A549 (cell line): ENCODE results near the gene MTG1. TPM values are rescaled to one million over a fixed set of nuclear protein-coding genes. Genes with fewer than 3 reads are reported as not detected.

Experiments used
- ATAC-seq, 2 experiments: fragments of 200-7000 bp in 1 of 2; fragments of >200 bp in 1 of 2; cut with Nextera tagmentation in 1 of 2; cut with Tn5 transposase in 1 of 2; 3 replicates each; pipeline versions ENCODE4 v1.8.0 to v1.9.1; 2018 to 2020; ENCODE audit warnings: mild to moderate bottlenecking in 1 of 2, moderate library complexity in 1 of 2
- CTCF ChIA-PET: fragments of 300-600 bp; sonication (Branson Sonifier 250); formaldehyde crosslinking; extraction: SDS; loops from one replicate; lab custom pipeline; 2021; ENCODE audit warnings: antibody characterized with exemption, inconsistent platforms; lab: Yijun Ruan, JAX
- POLR2A ChIA-PET: fragments of 350-600 bp; formaldehyde crosslinking; extraction: SDS; loops from one replicate; lab custom pipeline; 2021; ENCODE audit warnings: antibody characterized with exemption, inconsistent platforms; lab: Yijun Ruan, JAX
- DNase-seq, 2 experiments: peaks; one replicate each; pipeline versions ENCODE4 v3.0.0 to v3.0.0-alpha.2; 2011 to 2016; ENCODE audit warnings: low read depth in 1 of 2, low spot score in 1 of 2
- FAIRE-seq: peaks from 2 replicates; lab custom pipeline; 2011; peaks lifted over from hg19 to GRCh38; lab: Jason Lieb, UNC
- H3K27ac ChIP-seq, 2 experiments: fragments of >200 bp; sonication (Bioruptor Twin); formaldehyde crosslinking; 3 replicates each; pipeline ENCODE4 v1.5.1; 2016 to 2017
- H3K4me1 ChIP-seq: fragments of >200 bp; sonication (Bioruptor Twin); formaldehyde crosslinking; 3 replicates; pipeline ENCODE4 v1.6.1; 2016
- H3K4me2 ChIP-seq: fragments of >200 bp; sonication (Bioruptor Twin); formaldehyde crosslinking; 3 replicates; pipeline ENCODE4 v1.6.1; 2016
- H3K4me3 ChIP-seq: fragments of >200 bp; sonication (Bioruptor Twin); formaldehyde crosslinking; 3 replicates; pipeline ENCODE4 v1.5.1; 2016
- H3K9me3 ChIP-seq: fragments of >200 bp; sonication (Bioruptor Twin); formaldehyde crosslinking; 3 replicates; pipeline ENCODE4 v1.6.1; 2016
- CBX8 ChIP-seq: fragments of 200-600 bp; sonication (generic); IDR thresholded peaks from 2 replicates; pipeline ENCODE4 v1.6.1; 2016
- CHD2 ChIP-seq: fragments of 150-350 bp; IDR thresholded peaks from 2 replicates; pipeline ENCODE4 v1.6.1; 2014; ENCODE audit warnings: low read length; ENCODE audit not compliant: partially characterized antibody
- CHD4 ChIP-seq: fragments of 200-600 bp; sonication (generic); IDR thresholded peaks from 2 replicates; pipeline ENCODE4 v1.6.1; 2016; ENCODE audit warnings: antibody characterized with exemption, mild to moderate bottlenecking, borderline replicate concordance
- EHMT2 ChIP-seq: fragments of 200-600 bp; sonication (generic); IDR thresholded peaks from 2 replicates; pipeline ENCODE4 v1.6.1; 2016; ENCODE audit warnings: antibody characterized with exemption, low read depth, mild to moderate bottlenecking, moderate library complexity
- EP300 ChIP-seq, 2 experiments: fragments of >200 bp; sonication (Bioruptor Twin); formaldehyde crosslinking; IDR thresholded peaks; 2 replicates in 1 of 2; 3 replicates in 1 of 2; pipeline ENCODE4 v1.6.1; 2016 to 2017
- GATA3 ChIP-seq: IDR thresholded peaks from 2 replicates; pipeline ENCODE4 v1.6.1; 2012; ENCODE audit warnings: borderline replicate concordance
- HDAC2 ChIP-seq: fragments of 200-600 bp; sonication (generic); IDR thresholded peaks from 2 replicates; pipeline ENCODE4 v1.6.1; 2016
- HEYL ChIP-seq: fragments of 250-450 bp; sonication (Bioruptor Pico); IDR thresholded peaks from 2 replicates; pipeline ENCODE4 v1.8.0; 2021; ENCODE audit warnings: mild to moderate bottlenecking, moderate library complexity
- HOXA7 ChIP-seq: fragments of 250-450 bp; sonication (Bioruptor Pico); IDR thresholded peaks from 2 replicates; pipeline ENCODE4 v1.5.0; 2020; ENCODE audit warnings: mild to moderate bottlenecking, moderate library complexity
- HOXB13 ChIP-seq: fragments of 250-450 bp; sonication (Bioruptor Pico); IDR thresholded peaks from 2 replicates; pipeline ENCODE4 v1.5.0; 2020; ENCODE audit warnings: low read depth, mild to moderate bottlenecking, moderate library complexity
- JUNB ChIP-seq: fragments of >200 bp; sonication (Bioruptor Twin); formaldehyde crosslinking; IDR thresholded peaks from 2 replicates; pipeline ENCODE4 v1.6.1; 2016
- MAFK ChIP-seq: fragments of 450-650 bp; IDR thresholded peaks from 2 replicates; pipeline ENCODE4 v1.6.1; 2014; ENCODE audit not compliant: partially characterized antibody
- MYC ChIP-seq: IDR thresholded peaks from 2 replicates; pipeline ENCODE4 v1.6.1; 2012; ENCODE audit warnings: mild to moderate bottlenecking, inconsistent platforms, low read length, improper control_type of control experiment, borderline replicate concordance
- NFE2L2 ChIP-seq: fragments of 150-350 bp; conservative IDR thresholded peaks from 2 replicates; pipeline ENCODE4 v1.6.1; 2014; ENCODE audit warnings: low read length
- NR3C1 ChIP-seq: fragments of >200 bp; sonication (Bioruptor Twin); formaldehyde crosslinking; IDR thresholded peaks from 3 replicates; pipeline ENCODE4 v1.6.1; 2017
- POLR2AphosphoS2 ChIP-seq: conservative IDR thresholded peaks from 2 replicates; pipeline ENCODE4 v1.6.1; 2012; ENCODE audit warnings: low read length, improper control_type of control experiment, inconsistent platforms
- RAD21 ChIP-seq, 2 experiments: fragments of >200 bp in 1 of 2; sonication (Bioruptor Twin) in 1 of 2; formaldehyde crosslinking in 1 of 2; IDR thresholded peaks in 1 of 2; conservative IDR thresholded peaks in 1 of 2; 2 replicates in 1 of 2; 3 replicates in 1 of 2; pipeline ENCODE4 v1.6.1; 2012 to 2018; ENCODE audit warnings: inconsistent platforms in 1 of 2
- RCOR1 ChIP-seq: fragments of 150-350 bp; IDR thresholded peaks from 2 replicates; pipeline ENCODE4 v1.6.1; 2014; ENCODE audit warnings: antibody characterized with exemption, low read length, low read depth
- RFX5 ChIP-seq: fragments of 450-650 bp; IDR thresholded peaks from 2 replicates; pipeline ENCODE4 v1.7.1; 2014; ENCODE audit warnings: antibody characterized with exemption, mild to moderate bottlenecking, moderate library complexity
- RNF2 ChIP-seq: fragments of 200-600 bp; sonication (generic); IDR thresholded peaks from 2 replicates; pipeline ENCODE4 v1.6.1; 2016; ENCODE audit warnings: low read depth, mild to moderate bottlenecking, antibody characterized with exemption, moderate library complexity, borderline replicate concordance
- SMC3 ChIP-seq: fragments of >200 bp; sonication (Bioruptor Twin); formaldehyde crosslinking; IDR thresholded peaks from 3 replicates; pipeline ENCODE4 v1.6.1; 2018; ENCODE audit warnings: inconsistent platforms
- TFCP2L1 ChIP-seq: fragments of 250-450 bp; sonication (Bioruptor Pico); IDR thresholded peaks from 2 replicates; pipeline ENCODE4 v1.5.0; 2021; ENCODE audit warnings: mild to moderate bottlenecking
- TP53 ChIP-seq: fragments of 250-450 bp; sonication (Bioruptor Pico); IDR thresholded peaks from 2 replicates; pipeline ENCODE4 v1.5.0; 2021; ENCODE audit warnings: mild to moderate bottlenecking, moderate library complexity
- ZC3H11A ChIP-seq: fragments of 450-650 bp; IDR thresholded peaks from 2 replicates; pipeline ENCODE4 v1.6.1; 2014; ENCODE audit warnings: antibody characterized with exemption, mild to moderate bottlenecking
- ZFP36 ChIP-seq: fragments of 450-650 bp; IDR thresholded peaks from 2 replicates; pipeline ENCODE4 v1.6.1; 2014; ENCODE audit warnings: borderline replicate concordance; ENCODE audit not compliant: partially characterized antibody
- ZSCAN20 ChIP-seq: fragments of 250-450 bp; sonication (Bioruptor Pico); IDR thresholded peaks from 2 replicates; pipeline ENCODE4 v1.8.0; 2022; ENCODE audit warnings: mild to moderate bottlenecking, moderate library complexity
- WGBS: methylation state at CpG from one replicate; pipeline ENCODE4 v1.1.6; 2017; ENCODE audit errors: missing lambda C conversion rate; 5-methylcytosine and 5-hydroxymethylcytosine counted together
- polyA plus RNA-seq, 4 experiments: library from polyadenylated mRNA; depleted of rRNA in 3 of 4; stranded (reverse); fragments of >200 nt; fragmentation: RNase III in 1 of 4; extraction: RNeasy Plus Mini Kit Qiagen cat#74134 plus additional on column Dnase treatment in 1 of 4; gene quantifications; 2 replicates in 3 of 4; 3 replicates in 1 of 4; pipeline ENCODE4 v1.2.3, GENCODE V29; 2011 to 2017
- TF ChIP-seq, protein P1 (sequence below): fragments of >200 bp; sonication (Bioruptor Twin); formaldehyde crosslinking; IDR thresholded peaks from 2 replicates; pipeline ENCODE4 v1.6.1; 2016
- TF ChIP-seq, protein P2 (sequence below): fragments of 250-450 bp; sonication (Bioruptor Pico); IDR thresholded peaks from 2 replicates; pipeline ENCODE4 v1.5.0; 2020; ENCODE audit warnings: low read depth, mild to moderate bottlenecking, moderate library complexity
- TF ChIP-seq, protein P3 (sequence below): fragments of 450-650 bp; IDR thresholded peaks from 2 replicates; pipeline ENCODE4 v1.6.1; 2014; ENCODE audit warnings: antibody characterized with exemption

Gene MTG1
- polyA plus RNA-seq, 2 of the 4 experiments (the other 2 are of a cell fraction), result 60.3 to 67.2 TPM

DNA sequence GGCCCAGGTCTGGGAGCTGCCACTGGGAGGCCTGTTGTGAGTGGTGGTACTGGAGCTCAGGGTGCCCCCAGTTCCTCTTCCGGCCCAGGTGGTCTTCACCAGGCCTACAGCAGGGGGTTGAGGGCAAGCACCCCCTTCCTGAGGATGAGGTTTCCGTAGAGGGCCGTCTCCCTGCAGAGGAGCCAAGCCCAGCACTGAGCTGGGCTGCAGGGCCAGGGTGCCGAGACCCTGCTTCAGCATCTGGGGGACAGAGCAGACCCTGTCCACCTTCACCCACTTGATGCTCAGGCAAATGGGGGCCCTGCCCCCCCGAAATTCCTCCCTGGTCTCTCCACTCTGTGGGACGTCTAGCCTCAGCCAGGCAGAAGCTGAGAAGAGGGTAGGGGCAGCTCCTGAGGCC lies 38.7 kb upstream of the MTG1 start (continued):
- no peak for TF ChIP-seq POLR2AphosphoS2
- no peak for TF ChIP-seq HEYL (CRISPR knock-in tag)
- TF ChIP-seq RAD21 (conservative IDR thresholded peaks at IDR 0.05 in 1 of 2, IDR thresholded peaks at IDR 0.05 in 1 of 2), result no peak
- no peak for TF ChIP-seq TFCP2L1 (CRISPR knock-in tag)
- no peak for TF ChIP-seq SMC3
- TF ChIP-seq RFX5, result no peak
- TF ChIP-seq, protein P1, sequence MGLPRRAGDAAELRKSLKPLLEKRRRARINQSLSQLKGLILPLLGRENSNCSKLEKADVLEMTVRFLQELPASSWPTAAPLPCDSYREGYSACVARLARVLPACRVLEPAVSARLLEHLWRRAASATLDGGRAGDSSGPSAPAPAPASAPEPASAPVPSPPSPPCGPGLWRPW, result no peak
- no peak for TF ChIP-seq RNF2

DNA sequence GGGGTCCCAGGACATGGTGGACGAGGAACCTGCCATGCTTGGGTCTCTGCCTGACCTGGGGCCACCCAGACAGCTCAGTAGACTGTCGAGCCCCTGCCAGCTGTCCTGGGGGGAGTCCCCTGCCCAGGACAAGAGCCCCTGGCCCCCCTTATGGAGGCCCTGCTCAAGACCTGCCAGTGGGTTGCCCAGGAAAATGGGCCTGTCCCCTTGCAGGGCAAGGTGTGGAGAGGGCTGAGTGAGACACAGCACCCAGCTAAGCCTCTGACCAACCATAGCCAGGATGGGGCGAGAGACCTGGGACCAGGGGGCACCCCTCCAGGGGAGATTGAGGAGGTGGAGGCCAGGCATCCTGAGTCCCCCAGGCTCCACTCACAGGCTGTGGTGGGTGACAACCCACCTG lies 38.0 kb upstream of the MTG1 start:
- no peak overlapping the region for H3K27ac ChIP-seq
- WGBS, result 83% methylated on average over 3 of the region's 3 CpGs
- POLR2A ChIA-PET, result no interaction called here
- TF ChIP-seq HEYL (CRISPR knock-in tag) (no peak), NR3C1 (no peak), CBX8 (no peak), CHD4 (no peak), HOXA7 (CRISPR knock-in tag) (no peak), ZSCAN20 (CRISPR knock-in tag) (no peak), RCOR1 (no peak), MYC (no peak), JUNB (no peak), ZFP36 (no peak)
- TF ChIP-seq, protein P2, sequence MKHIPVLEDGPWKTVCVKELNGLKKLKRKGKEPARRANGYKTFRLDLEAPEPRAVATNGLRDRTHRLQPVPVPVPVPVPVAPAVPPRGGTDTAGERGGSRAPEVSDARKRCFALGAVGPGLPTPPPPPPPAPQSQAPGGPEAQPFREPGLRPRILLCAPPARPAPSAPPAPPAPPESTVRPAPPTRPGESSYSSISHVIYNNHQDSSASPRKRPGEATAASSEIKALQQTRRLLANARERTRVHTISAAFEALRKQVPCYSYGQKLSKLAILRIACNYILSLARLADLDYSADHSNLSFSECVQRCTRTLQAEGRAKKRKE, result no peak
- TF ChIP-seq, protein P1, result no peak
- ATAC-seq (no peak), FAIRE-seq (no peak), DNase-seq (no peak)
- H3K4me2 ChIP-seq, result no peak overlapping the region
- H3K4me3 ChIP-seq, result no peak overlapping the region
- H3K4me1 ChIP-seq, result peaks cover 10% of the 10 kb centered on the region; the same call in 1 of the 3 replicates
- H3K9me3 ChIP-seq, result no peaks in the 10 kb centered on the region
- CTCF ChIA-PET, result interaction anchor here (1.5 to 5.5 kb wide), 2 partner anchors 9 to 26 kb away, joined by 4 to 38 read pairs; partner anchors contain the start of gene PRAP1

GRCh38 chr10:133356549-133357284 lies 37.2 kb upstream of the MTG1 start:
- Histone ChIP-seq H3K4me2 (peak overlapping the region; percentile 98), H3K27ac (peak overlapping the region in 1 of 2 experiments; percentile 86; a peak in 4 of 6 replicates), H3K4me1 (peaks cover 10% of the 10 kb centered on the region; the same call in 1 of the 3 replicates), H3K4me3 (peak overlapping the region; percentile 78; the same call in 2 of the 3 replicates), H3K9me3 (no peaks in the 10 kb centered on the region)
- ATAC-seq (peak in 1 of 2 experiments; percentile 9; a peak in 3 of 6 replicates), FAIRE-seq (no peak), DNase-seq (no peak)
- ChIA-PET POLR2A (interaction anchor here (0.8 kb wide), 1 partner anchor 12 kb away, joined by 3 read pairs; no protein-coding TSS in a partner anchor), CTCF (interaction anchor here (1.5 to 5.5 kb wide), 2 partner anchors 10 to 27 kb away, joined by 4 to 38 read pairs; partner anchors contain the start of gene PRAP1)
- WGBS, result 94% methylated on average over 5 of the region's 27 CpGs
- TF ChIP-seq GATA3 (no peak), RAD21 (conservative IDR thresholded peaks at IDR 0.05 in 1 of 2, IDR thresholded peaks at IDR 0.05 in 1 of 2) (no peak), CHD2 (no peak), MAFK (no peak), TP53 (no peak), TFCP2L1 (CRISPR knock-in tag) (no peak), JUNB (no peak), NFE2L2 (no peak), EP300 (IDR thresholded peaks at IDR 0.05) (no peak), EHMT2 (no peak), HDAC2 (no peak), HOXB13 (CRISPR knock-in tag) (no peak), ZC3H11A (no peak), RFX5 (no peak)
- TF ChIP-seq, protein P3, sequence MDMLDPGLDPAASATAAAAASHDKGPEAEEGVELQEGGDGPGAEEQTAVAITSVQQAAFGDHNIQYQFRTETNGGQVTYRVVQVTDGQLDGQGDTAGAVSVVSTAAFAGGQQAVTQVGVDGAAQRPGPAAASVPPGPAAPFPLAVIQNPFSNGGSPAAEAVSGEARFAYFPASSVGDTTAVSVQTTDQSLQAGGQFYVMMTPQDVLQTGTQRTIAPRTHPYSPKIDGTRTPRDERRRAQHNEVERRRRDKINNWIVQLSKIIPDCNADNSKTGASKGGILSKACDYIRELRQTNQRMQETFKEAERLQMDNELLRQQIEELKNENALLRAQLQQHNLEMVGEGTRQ, result no peak
- TF ChIP-seq, protein P1, result no peak
